ENCODE data around the gene LRRC52. TPM values are rescaled to one million over a fixed set of nuclear protein-coding genes. Genes with fewer than 3 reads are reported as not detected.

LRRC52 gene
- total RNA-seq, 1 donor from 2014 or later, result not detected

GRCh38 chr1:165497069-165498013 is 46.5 kb upstream of the LRRC52 start:
- Mint-ChIP-seq H3K27ac (no peak overlapping the region), H3K27me3 (peaks cover 9% of the 10 kb centered on the region), H3K9me3 (no peaks in the 10 kb centered on the region), H3K4me3 (no peak overlapping the region), H3K4me1 (ENCODE audit: unreplicated experiment) (peaks cover 29% of the 10 kb centered on the region), H3K36me3 (no peaks in the 10 kb centered on the region)
- no peak for DNase-seq (ENCODE audit: extremely low spot score, unreplicated experiment)
- no peak for TF ChIP-seq CTCF (conservative IDR thresholded peaks at IDR 0.05)

GRCh38 chr1:165501330-165501969 is 42.4 kb upstream of the LRRC52 start:
- Mint-ChIP-seq H3K9me3 (peaks cover 5% of the 10 kb centered on the region), H3K4me1 (ENCODE audit: unreplicated experiment) (peaks cover 3% of the 10 kb centered on the region), H3K27ac (no peak overlapping the region), H3K4me3 (no peak overlapping the region), H3K36me3 (no peaks in the 10 kb centered on the region), H3K27me3 (peaks cover 9% of the 10 kb centered on the region)
- no peak for DNase-seq (ENCODE audit: extremely low spot score, unreplicated experiment)
- no peak for TF ChIP-seq CTCF (conservative IDR thresholded peaks at IDR 0.05)

- Mint-ChIP-seq H3K27me3 (peaks cover 9% of the 10 kb centered on the region), H3K4me1 (ENCODE audit: unreplicated experiment) (no peaks in the 10 kb centered on the region), H3K4me3 (no peak overlapping the region), H3K27ac (no peak overlapping the region), H3K36me3 (no peaks in the 10 kb centered on the region), H3K9me3 (peaks cover 5% of the 10 kb centered on the region)
- no peak for TF ChIP-seq CTCF (conservative IDR thresholded peaks at IDR 0.05)
- DNase-seq (ENCODE audit: extremely low spot score, unreplicated experiment), result no peak
Observed at GRCh38 chr1:165501970-165502348, 41.8 kb upstream of the LRRC52 start.

GRCh38 chr1:165507570-165507969 is 36.2 kb upstream of the LRRC52 start:
- no peak for DNase-seq (ENCODE audit: extremely low spot score, unreplicated experiment)
- peaks cover under 1% of the 10 kb centered on the region for H3K27me3 Mint-ChIP-seq
- H3K27ac Mint-ChIP-seq, result no peak overlapping the region
- H3K9me3 Mint-ChIP-seq, result peaks cover 5% of the 10 kb centered on the region
- no peak for TF ChIP-seq CTCF (conservative IDR thresholded peaks at IDR 0.05)
- no peak overlapping the region for H3K4me3 Mint-ChIP-seq
- H3K36me3 Mint-ChIP-seq, result no peaks in the 10 kb centered on the region
- H3K4me1 Mint-ChIP-seq (ENCODE audit: unreplicated experiment), result no peaks in the 10 kb centered on the region

GRCh38 chr1:165508291-165508690 is 35.5 kb upstream of the LRRC52 start:
- no peak for DNase-seq (ENCODE audit: extremely low spot score, unreplicated experiment)
- Mint-ChIP-seq H3K27me3 (peaks cover 4% of the 10 kb centered on the region), H3K36me3 (no peaks in the 10 kb centered on the region), H3K4me3 (no peak overlapping the region), H3K27ac (no peak overlapping the region), H3K9me3 (peaks cover 5% of the 10 kb centered on the region), H3K4me1 (ENCODE audit: unreplicated experiment) (no peaks in the 10 kb centered on the region)
- no peak for TF ChIP-seq CTCF (conservative IDR thresholded peaks at IDR 0.05)
